ENCODE data around the gene TMEM168. TPM values are rescaled to one million over a fixed set of nuclear protein-coding genes. Genes with fewer than 3 reads are reported as not detected.

TMEM168 gene
- total RNA-seq, 1 donor from 2014 or later: 13.8 TPM

- DNase-seq: no peak
- no peaks in the 10 kb centered on the region for H3K27me3 Mint-ChIP-seq (ENCODE audit: unreplicated experiment)
- TF ChIP-seq CTCF (IDR thresholded peaks at IDR 0.05; ENCODE audit: partially characterized antibody, unreplicated experiment): no peak
- no peak overlapping the region for H3K27ac Mint-ChIP-seq (ENCODE audit: unreplicated experiment)
- no peak overlapping the region for H3K4me3 Mint-ChIP-seq (ENCODE audit: unreplicated experiment)
- H3K36me3 Mint-ChIP-seq (ENCODE audit: unreplicated experiment): no peaks in the 10 kb centered on the region
- no peaks in the 10 kb centered on the region for H3K9me3 Mint-ChIP-seq (ENCODE audit: unreplicated experiment)
- H3K4me1 Mint-ChIP-seq (ENCODE audit: low read depth, unreplicated experiment): no peaks in the 10 kb centered on the region
These were observed 20.1 kb downstream of the TMEM168 start for GRCh38 chr7:112770051-112770450.

DNA sequence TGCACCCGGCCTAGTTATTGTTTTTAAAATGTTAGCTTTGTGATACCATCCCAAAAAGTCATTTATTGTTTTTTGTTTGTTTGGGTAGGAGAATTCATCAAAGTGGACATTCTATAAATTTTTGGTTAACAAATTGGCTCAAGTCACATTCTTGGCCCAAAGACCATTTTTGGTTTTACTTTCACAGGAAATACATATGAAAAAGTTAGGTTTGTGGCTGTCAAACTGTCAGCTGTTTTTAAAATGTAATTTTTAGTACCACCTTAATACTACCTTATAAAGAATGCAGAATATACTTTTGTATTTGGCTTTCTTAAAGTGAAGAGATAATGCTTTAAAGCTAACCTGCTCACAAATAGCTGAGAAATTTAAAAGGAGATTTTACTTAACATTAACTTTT, 25.1 kb downstream of the TMEM168 start:
- H3K9me3 Mint-ChIP-seq (ENCODE audit: unreplicated experiment): no peaks in the 10 kb centered on the region
- H3K4me3 Mint-ChIP-seq (ENCODE audit: unreplicated experiment): no peak overlapping the region
- H3K27me3 Mint-ChIP-seq (ENCODE audit: unreplicated experiment): no peaks in the 10 kb centered on the region
- H3K27ac Mint-ChIP-seq (ENCODE audit: unreplicated experiment): no peak overlapping the region
- no peaks in the 10 kb centered on the region for H3K36me3 Mint-ChIP-seq (ENCODE audit: unreplicated experiment)
- H3K4me1 Mint-ChIP-seq (ENCODE audit: low read depth, unreplicated experiment): no peaks in the 10 kb centered on the region
- no peak for TF ChIP-seq CTCF (IDR thresholded peaks at IDR 0.05; ENCODE audit: partially characterized antibody, unreplicated experiment)
- no peak for DNase-seq

DNA sequence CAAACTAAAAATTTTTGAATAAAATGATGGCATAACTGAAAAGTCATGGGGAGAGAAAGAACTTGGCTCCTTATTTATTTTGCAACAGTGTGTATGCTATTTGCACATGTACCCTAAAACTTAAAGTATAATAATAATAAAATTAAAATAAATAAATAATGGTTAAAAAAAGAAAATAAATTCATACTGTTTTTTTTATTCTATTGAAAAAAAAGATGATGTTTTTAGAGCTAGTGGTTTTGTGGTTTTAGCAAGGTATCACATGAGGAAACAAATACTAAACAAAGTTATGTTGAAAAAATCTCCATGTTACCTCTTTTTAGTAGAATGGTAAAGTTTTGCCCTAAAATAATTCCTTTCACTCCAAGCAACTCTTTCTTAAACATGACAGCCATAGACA, 26.2 kb downstream of the TMEM168 start:
- Mint-ChIP-seq H3K27me3 (ENCODE audit: unreplicated experiment) (no peaks in the 10 kb centered on the region), H3K4me1 (ENCODE audit: low read depth, unreplicated experiment) (no peaks in the 10 kb centered on the region), H3K4me3 (ENCODE audit: unreplicated experiment) (no peak overlapping the region), H3K27ac (ENCODE audit: unreplicated experiment) (no peak overlapping the region), H3K9me3 (ENCODE audit: unreplicated experiment) (no peaks in the 10 kb centered on the region), H3K36me3 (ENCODE audit: unreplicated experiment) (no peaks in the 10 kb centered on the region)
- DNase-seq: no peak
- no peak for TF ChIP-seq CTCF (IDR thresholded peaks at IDR 0.05; ENCODE audit: partially characterized antibody, unreplicated experiment)

- DNase-seq: no peak
- Mint-ChIP-seq H3K9me3 (ENCODE audit: unreplicated experiment) (no peaks in the 10 kb centered on the region), H3K27me3 (ENCODE audit: unreplicated experiment) (no peaks in the 10 kb centered on the region), H3K36me3 (ENCODE audit: unreplicated experiment) (no peaks in the 10 kb centered on the region), H3K4me1 (ENCODE audit: low read depth, unreplicated experiment) (no peaks in the 10 kb centered on the region), H3K27ac (ENCODE audit: unreplicated experiment) (no peak overlapping the region), H3K4me3 (ENCODE audit: unreplicated experiment) (no peak overlapping the region)
- no peak for TF ChIP-seq CTCF (IDR thresholded peaks at IDR 0.05; ENCODE audit: partially characterized antibody, unreplicated experiment)
These were observed 26.9 kb downstream of the TMEM168 start for GRCh38 chr7:112763298-112763697.

DNA sequence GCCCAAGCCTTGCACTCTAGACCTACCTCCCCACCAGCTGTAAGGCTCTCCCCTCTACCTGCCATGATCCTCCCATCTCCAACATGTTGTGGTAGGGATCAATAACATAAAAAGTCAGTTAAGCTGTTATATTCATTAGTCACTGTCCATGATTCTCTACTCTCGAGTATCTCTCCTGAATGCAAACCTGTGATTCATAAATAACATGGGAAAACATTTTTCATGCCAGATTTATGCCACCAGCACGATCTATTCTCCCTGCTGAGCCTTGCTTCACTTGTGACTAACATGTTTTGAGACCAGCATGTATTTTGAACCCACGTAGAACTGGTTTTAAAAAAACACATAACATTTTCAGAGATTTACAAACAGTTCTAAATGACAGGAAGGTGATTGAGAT, 30.3 kb downstream of the TMEM168 start:
- Mint-ChIP-seq H3K9me3 (ENCODE audit: unreplicated experiment) (no peaks in the 10 kb centered on the region), H3K4me3 (ENCODE audit: unreplicated experiment) (no peak overlapping the region), H3K27ac (ENCODE audit: unreplicated experiment) (no peak overlapping the region), H3K36me3 (ENCODE audit: unreplicated experiment) (no peaks in the 10 kb centered on the region), H3K4me1 (ENCODE audit: low read depth, unreplicated experiment) (no peaks in the 10 kb centered on the region), H3K27me3 (ENCODE audit: unreplicated experiment) (no peaks in the 10 kb centered on the region)
- no peak for DNase-seq
- TF ChIP-seq CTCF (IDR thresholded peaks at IDR 0.05; ENCODE audit: partially characterized antibody, unreplicated experiment): no peak

All from glutamatergic neuron (in vitro differentiated cells).